Activated T-cell treated with anti-CD3 and anti-CD28 coated beads, Interleukin-2, amount 50 U/mL, for 72 hours (primary cell): Measurements from ENCODE around the gene TMEM178B. TPM values are rescaled to one million over a fixed set of nuclear protein-coding genes. Genes with fewer than 3 reads are reported as not detected.
"Not testable (repeated sequence)": the region's sequence is repeated elsewhere in the genome, so short reads cannot be mapped to it uniquely, and the experiment has no call there.

Experiments
- ATAC-seq, 2 donors: fragments of 150-1000 bp; cut with Tn5 transposase; replicated peaks in 1 of 2; 2 replicates each; pipeline ENCODE4 v1.10.0; 2021; ENCODE audit warnings: moderate library complexity in 2 of 2, mild to moderate bottlenecking in 1 of 2
- DNase-seq, 2 donors: peaks; one replicate each; pipeline ENCODE4 v3.0.0; 2021 to 2022; ENCODE audit warnings: mixed read lengths in 1 of 2
- H3K27ac Mint-ChIP-seq: one replicate; pipeline ENCODE4 v1.8.0; 2022; ENCODE audit warnings: mild to moderate bottlenecking, moderate library complexity, mixed read lengths
- H3K27me3 Mint-ChIP-seq: one replicate; pipeline ENCODE4 v1.8.0; 2022; ENCODE audit warnings: low read depth, mixed read lengths
- H3K36me3 Mint-ChIP-seq, 2 donors: one replicate each; pipeline ENCODE4 v1.8.0; 2022; ENCODE audit warnings: mixed read lengths in 2 of 2, mild to moderate bottlenecking in 1 of 2; ENCODE audit not compliant: insufficient read depth in 2 of 2
- H3K4me1 Mint-ChIP-seq: one replicate; pipeline ENCODE4 v1.8.0; 2022; ENCODE audit warnings: low read depth, mixed read lengths
- H3K4me3 Mint-ChIP-seq, 2 donors: one replicate each; pipeline ENCODE4 v1.8.0; 2022; ENCODE audit warnings: mild to moderate bottlenecking in 2 of 2, mixed read lengths in 2 of 2, moderate library complexity in 2 of 2
- H3K9me3 Mint-ChIP-seq, 2 donors: one replicate each; pipeline ENCODE4 v1.8.0; 2022; ENCODE audit warnings: mixed read lengths in 2 of 2
- total RNA-seq, 2 donors: library from RNA; stranded (reverse); gene quantifications; one replicate each; pipeline ENCODE4 v1.2.3, GENCODE V29; 2022

TMEM178B gene
- total RNA-seq, 2 donors from 2014 or later = 1.0 to 1.4 TPM

GRCh38 chr7:141184532-141185190 lies 110.8 kb downstream of the TMEM178B start:
- H3K9me3 Mint-ChIP-seq = no peaks in the 10 kb centered on the region
- no peaks in the 10 kb centered on the region for H3K27me3 Mint-ChIP-seq
- peak overlapping the region; percentile 23 to 33 for H3K4me3 Mint-ChIP-seq
- no peak overlapping the region for H3K27ac Mint-ChIP-seq
- DNase-seq (no peak), ATAC-seq (peak in 1 of 2 donors; percentile 21)
- no peaks in the 10 kb centered on the region for H3K4me1 Mint-ChIP-seq
- no peaks in the 10 kb centered on the region for H3K36me3 Mint-ChIP-seq

GRCh38 chr7:141185369-141185967 lies 111.6 kb downstream of the TMEM178B start:
- no peak for ATAC-seq
- Mint-ChIP-seq H3K36me3 (no peaks in the 10 kb centered on the region), H3K4me3 (no peak overlapping the region), H3K4me1 (no peaks in the 10 kb centered on the region), H3K27me3 (no peaks in the 10 kb centered on the region), H3K27ac (no peak overlapping the region), H3K9me3 (no peaks in the 10 kb centered on the region)
- DNase-seq = no peak

- Mint-ChIP-seq H3K4me1 (no peaks in the 10 kb centered on the region), H3K4me3 (no peak overlapping the region), H3K27me3 (no peaks in the 10 kb centered on the region), H3K9me3 (no peaks in the 10 kb centered on the region), H3K36me3 (no peaks in the 10 kb centered on the region), H3K27ac (no peak overlapping the region)
- ATAC-seq = no peak
- DNase-seq = no peak
Observed at GRCh38 chr7:141189231-141189630, 115.4 kb downstream of the TMEM178B start.

- Mint-ChIP-seq H3K9me3 (no peaks in the 10 kb centered on the region), H3K36me3 (no peaks in the 10 kb centered on the region), H3K4me1 (no peaks in the 10 kb centered on the region), H3K4me3 (no peak overlapping the region), H3K27ac (no peak overlapping the region), H3K27me3 (no peaks in the 10 kb centered on the region)
- no peak for DNase-seq
- no peak for ATAC-seq
Observed at GRCh38 chr7:141190495-141190894, 116.6 kb downstream of the TMEM178B start.

GRCh38 chr7:141191277-141191676 lies 117.4 kb downstream of the TMEM178B start:
- ATAC-seq (no peak), DNase-seq (no peak)
- Mint-ChIP-seq H3K4me1 (no peaks in the 10 kb centered on the region), H3K9me3 (no peaks in the 10 kb centered on the region), H3K27ac (no peak overlapping the region), H3K4me3 (no peak overlapping the region), H3K36me3 (no peaks in the 10 kb centered on the region), H3K27me3 (peaks cover 2% of the 10 kb centered on the region)

GRCh38 chr7:141193066-141193465 lies 119.2 kb downstream of the TMEM178B start:
- no peak for DNase-seq
- peaks cover 9% of the 10 kb centered on the region for H3K27me3 Mint-ChIP-seq
- no peak overlapping the region for H3K27ac Mint-ChIP-seq
- H3K36me3 Mint-ChIP-seq = no peaks in the 10 kb centered on the region
- no peaks in the 10 kb centered on the region for H3K9me3 Mint-ChIP-seq
- no peak overlapping the region for H3K4me3 Mint-ChIP-seq
- H3K4me1 Mint-ChIP-seq = no peaks in the 10 kb centered on the region
- ATAC-seq = no peak

- ATAC-seq, H3K4me1 Mint-ChIP-seq, H3K27ac Mint-ChIP-seq, H3K36me3 Mint-ChIP-seq, H3K4me3 Mint-ChIP-seq, DNase-seq, H3K9me3 Mint-ChIP-seq: not testable (repeated sequence)
- peaks cover 19% of the 10 kb centered on the region for H3K27me3 Mint-ChIP-seq
Observed at GRCh38 chr7:141195722-141196121, 121.9 kb downstream of the TMEM178B start.

GRCh38 chr7:141198194-141198958 lies 124.5 kb downstream of the TMEM178B start:
- DNase-seq (no peak), ATAC-seq (no peak)
- Mint-ChIP-seq H3K4me3 (no peak overlapping the region), H3K4me1 (no peaks in the 10 kb centered on the region), H3K27ac (no peak overlapping the region), H3K9me3 (no peaks in the 10 kb centered on the region), H3K27me3 (peaks cover 27% of the 10 kb centered on the region), H3K36me3 (no peaks in the 10 kb centered on the region)

- Mint-ChIP-seq H3K27me3 (peaks cover 27% of the 10 kb centered on the region), H3K4me3 (no peak overlapping the region), H3K27ac (no peak overlapping the region), H3K36me3 (no peaks in the 10 kb centered on the region), H3K9me3 (no peaks in the 10 kb centered on the region), H3K4me1 (no peaks in the 10 kb centered on the region)
- no peak for DNase-seq
- ATAC-seq = no peak
Observed at GRCh38 chr7:141200191-141201108, 126.6 kb downstream of the TMEM178B start.

- ATAC-seq = no peak
Observed at GRCh38 chr7:141201145-141201885, 127.5 kb downstream of the TMEM178B start.

GRCh38 chr7:141202535-141202934 lies 128.7 kb downstream of the TMEM178B start:
- Mint-ChIP-seq H3K27me3 (peaks cover 18% of the 10 kb centered on the region), H3K9me3 (no peaks in the 10 kb centered on the region), H3K27ac (no peak overlapping the region), H3K4me3 (no peak overlapping the region), H3K4me1 (no peaks in the 10 kb centered on the region), H3K36me3 (no peaks in the 10 kb centered on the region)
- ATAC-seq (no peak), DNase-seq (no peak)

More at GRCh38 chr7:141201145-141201885, 127.5 kb downstream of the TMEM178B start:
- Mint-ChIP-seq H3K4me1 (no peaks in the 10 kb centered on the region), H3K4me3 (no peak overlapping the region), H3K27me3 (peaks cover 24% of the 10 kb centered on the region), H3K27ac (no peak overlapping the region), H3K36me3 (no peaks in the 10 kb centered on the region), H3K9me3 (no peaks in the 10 kb centered on the region)
- DNase-seq = no peak

- H3K27ac Mint-ChIP-seq = no peak overlapping the region
- DNase-seq = no peak
- H3K4me3 Mint-ChIP-seq = no peak overlapping the region
- no peaks in the 10 kb centered on the region for H3K36me3 Mint-ChIP-seq
- H3K9me3 Mint-ChIP-seq = no peaks in the 10 kb centered on the region
- peaks cover 18% of the 10 kb centered on the region for H3K27me3 Mint-ChIP-seq
- H3K4me1 Mint-ChIP-seq = no peaks in the 10 kb centered on the region
- ATAC-seq = no peak
Observed at GRCh38 chr7:141203177-141203576, 129.3 kb downstream of the TMEM178B start.
